Subcutaneous preadipocyte (primary cell): Measurements from ENCODE around the gene LCA5. TPM values are rescaled to one million over a fixed set of nuclear protein-coding genes. Genes with fewer than 3 reads are reported as not detected.

Source experiments
- small RNA-seq: library from RNA; depleted of rRNA; stranded (forward); fragments of <200 nt; gene quantifications from one replicate; pipeline ENCODE3, GENCODE V24; 2012
- total RNA-seq: library from RNA; depleted of rRNA; stranded (reverse); fragments of >200 nt; gene quantifications from 2 replicates; pipeline ENCODE4 v1.2.3, GENCODE V29; 2012

Gene LCA5
- 2.9 TPM in 2 replicates for total RNA-seq

DNA sequence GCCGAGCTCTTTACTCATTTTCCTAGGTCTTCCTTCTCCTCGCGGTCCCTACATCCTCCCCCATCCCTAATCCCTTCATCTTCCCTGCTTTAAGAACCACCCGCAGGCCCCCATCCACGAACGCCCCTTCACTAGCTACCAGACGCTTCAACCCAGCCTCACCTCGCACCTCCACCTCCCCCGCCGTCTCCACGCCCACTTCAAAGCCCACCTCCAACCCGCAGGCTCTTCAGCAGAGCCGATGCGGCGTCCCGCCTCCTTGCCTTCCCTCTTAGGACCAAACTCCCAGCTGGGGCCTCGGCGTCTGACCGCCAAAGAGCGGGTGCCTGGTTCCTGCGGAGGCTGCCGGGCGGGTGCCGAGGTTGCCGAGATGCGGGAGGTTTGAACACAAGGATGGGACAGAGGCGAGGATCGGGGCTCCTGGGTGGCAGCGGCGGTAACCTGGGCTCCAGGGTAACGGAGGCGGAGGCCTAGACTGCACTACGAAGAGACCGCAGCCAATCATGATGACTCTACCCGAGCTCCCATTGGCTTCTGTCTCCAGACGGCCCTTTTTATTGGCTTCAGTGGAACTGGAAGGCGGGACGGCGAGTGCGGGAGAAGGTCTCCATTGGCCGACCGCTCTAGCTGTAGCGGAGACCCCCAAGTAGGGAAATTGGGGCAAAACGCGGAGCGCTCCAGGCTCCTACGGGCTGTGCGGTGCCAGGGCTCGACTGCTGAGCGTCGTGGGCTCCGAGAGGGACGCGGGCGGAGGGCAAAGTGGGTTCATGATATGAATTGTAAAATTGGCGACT lies at the start of gene LCA5:
Gene LCA5, minus strand, starts transcription at position 477 of the 794 bp plus-strand sequence. CDS start 18,536 bp downstream, outside the sequence.

Small RNA genes lying within 50 kb of the gene (small RNA-seq; reads per million reads assigned to genes)
- not detected for gene DBIP1

Other genes starting within 250 kb of the LCA5 start
- 1.6 and 2.2 TPM in 2 replicates for gene SH3BGRL2, start 93.9 kb upstream of the LCA5 start, total RNA-seq